GM23338 (cell line): Measurements from ENCODE around the gene C2CD4D. TPM values are rescaled to one million over a fixed set of nuclear protein-coding genes. Genes with fewer than 3 reads are reported as not detected.
"Not testable (repeated sequence)": the region's sequence is repeated elsewhere in the genome, so short reads cannot be mapped to it uniquely, and the experiment has no call there.

Experiments used
- ATAC-seq: fragments of 200-7000 bp; cut with Tn5 transposase; 3 replicates; pipeline ENCODE4 v1.9.1; 2020
- DNase-seq: peaks from one replicate; pipeline ENCODE4 v3.0.0-alpha.2; 2015; ENCODE audit warnings: low spot score
- H2AFZ ChIP-seq: fragments of 200-600 bp; sonication (generic); 2 replicates; pipeline ENCODE4 v1.8.0; 2016; ENCODE audit warnings: antibody characterized with exemption, mild to moderate bottlenecking, moderate library complexity
- H3F3A ChIP-seq: fragments of 200-600 bp; sonication (generic); replicated peaks from 2 replicates; pipeline ENCODE4 v1.8.0; 2017; ENCODE audit warnings: antibody characterized with exemption, mixed run types, low read depth
- H3K27ac ChIP-seq: fragments of 200-600 bp; sonication (generic); 2 replicates; pipeline ENCODE4 v1.6.1; 2016; ENCODE audit warnings: low read depth
- H3K27me3 ChIP-seq: fragments of 200-600 bp; sonication (generic); 2 replicates; pipeline ENCODE4 v1.8.0; 2016; ENCODE audit warnings: mild to moderate bottlenecking, mixed run types, moderate library complexity; ENCODE audit not compliant: insufficient read depth
- H3K36me3 ChIP-seq: fragments of 200-600 bp; sonication (generic); 2 replicates; pipeline ENCODE4 v1.8.0; 2016; ENCODE audit warnings: mild to moderate bottlenecking; ENCODE audit not compliant: insufficient read depth
- H3K4me1 ChIP-seq: fragments of 200-600 bp; sonication (generic); 2 replicates; pipeline ENCODE4 v1.8.0; 2016; ENCODE audit warnings: mild to moderate bottlenecking, moderate library complexity; ENCODE audit not compliant: insufficient read depth
- H3K4me2 ChIP-seq: fragments of 200-600 bp; sonication (generic); 2 replicates; pipeline ENCODE4 v1.7.1; 2017; ENCODE audit warnings: mixed run types
- H3K4me3 ChIP-seq: fragments of 200-600 bp; sonication (generic); 2 replicates; pipeline ENCODE4 v1.6.1; 2016; ENCODE audit warnings: mixed run types
- H3K79me2 ChIP-seq: fragments of 200-600 bp; sonication (generic); replicated peaks from 2 replicates; pipeline ENCODE4 v1.8.0; 2017; ENCODE audit warnings: mild to moderate bottlenecking; ENCODE audit not compliant: insufficient read depth
- H3K9me2 ChIP-seq: fragments of 200-600 bp; sonication (generic); 2 replicates; pipeline ENCODE4 v1.8.0; 2017; ENCODE audit not compliant: insufficient read depth
- H4K20me1 ChIP-seq: fragments of 200-600 bp; sonication (generic); replicated peaks from 2 replicates; pipeline ENCODE4 v1.8.0; 2017; ENCODE audit warnings: mild to moderate bottlenecking; ENCODE audit not compliant: insufficient read depth
- H3K27ac Mint-ChIP-seq: 2 replicates; pipeline ENCODE4 v1.8.0; 2020; ENCODE audit warnings: inconsistent platforms, mild to moderate bottlenecking, moderate library complexity, mixed read lengths
- H3K27me3 Mint-ChIP-seq: 3 replicates; pipeline ENCODE4 v1.8.0; 2022; ENCODE audit warnings: low read depth, mild to moderate bottlenecking, moderate library complexity, mixed read lengths, inconsistent platforms; ENCODE audit not compliant: insufficient read depth, poor library complexity
- H3K36me3 Mint-ChIP-seq: 3 replicates; pipeline ENCODE4 v1.8.0; 2021; ENCODE audit warnings: low read depth, mild to moderate bottlenecking, inconsistent platforms, moderate library complexity, mixed read lengths
- H3K4me1 Mint-ChIP-seq: 3 replicates; pipeline ENCODE4 v1.8.0; 2020; ENCODE audit warnings: mild to moderate bottlenecking, inconsistent platforms, mixed read lengths
- H3K4me3 Mint-ChIP-seq: 3 replicates; pipeline ENCODE4 v1.8.0; 2021; ENCODE audit warnings: moderate library complexity, mild to moderate bottlenecking, inconsistent platforms, mixed read lengths
- H3K9me3 Mint-ChIP-seq: 3 replicates; pipeline ENCODE4 v1.8.0; 2020; ENCODE audit warnings: moderate library complexity, mild to moderate bottlenecking, inconsistent platforms, mixed read lengths
- CTCF ChIP-seq, 2 experiments: fragments of 200-600 bp in 1 of 2; sonication (generic) in 1 of 2; conservative IDR thresholded peaks; 2 replicates each; pipeline versions ENCODE4 v1.5.1 to v1.6.1; 2016 to 2017; ENCODE audit warnings: antibody characterized with exemption in 2 of 2, low read depth in 2 of 2, mild to moderate bottlenecking in 2 of 2, moderate library complexity in 1 of 2
- ETS1 ChIP-seq: IDR thresholded peaks from 2 replicates; pipeline ENCODE4 v1.6.1; 2016; ENCODE audit warnings: antibody characterized with exemption
- REST ChIP-seq: IDR thresholded peaks from one replicate; pipeline ENCODE4 v1.6.1; 2018; ENCODE audit warnings: antibody characterized with exemption; ENCODE audit not compliant: unreplicated experiment
- polyA plus RNA-seq: library from polyadenylated mRNA; unstranded; fragments of >200 nt; fragmentation: Nextera tagmentation; extraction: Ambion mirVana; gene quantifications from 2 replicates; pipeline ENCODE4 v1.2.1, GENCODE V29; 2016
- total RNA-seq: library from RNA; depleted of rRNA; stranded (reverse); fragments of >200 nt; shearing (Covaris generic); gene quantifications from 2 replicates; pipeline ENCODE4 v1.2.3, GENCODE V29; 2014

C2CD4D gene
- total and polyA plus RNA-seq, 2 experiments from 2014 or later: 0.35 to 0.82 TPM

DNA sequence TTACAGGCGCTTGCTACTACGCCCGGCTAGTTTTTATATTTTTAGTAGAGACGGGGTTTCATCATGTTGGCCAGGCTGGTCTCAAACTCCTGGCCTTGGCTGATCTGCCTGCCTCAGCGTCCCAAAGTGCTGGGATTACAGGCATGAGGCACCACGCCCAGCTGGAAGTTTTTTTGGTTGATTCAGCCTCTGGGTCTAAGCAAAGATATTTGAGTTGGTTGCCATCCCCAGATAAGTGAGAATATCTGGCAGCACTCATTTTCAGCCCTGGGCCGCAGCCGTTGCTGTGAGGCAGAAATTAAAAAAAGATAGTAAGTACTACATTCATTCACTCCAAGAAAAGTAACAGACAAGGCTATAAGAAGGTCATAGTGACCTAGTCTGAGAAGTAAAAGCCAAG, 15.9 kb upstream of the C2CD4D start:
- not testable (repeated sequence) for ATAC-seq, H3K36me3 Mint-ChIP-seq, DNase-seq, H2AFZ ChIP-seq, H4K20me1 ChIP-seq, H3K9me2 ChIP-seq, H3K4me2 ChIP-seq, H3K4me3 ChIP-seq, H3K36me3 ChIP-seq, H3K27ac ChIP-seq, H3K9me3 Mint-ChIP-seq, H3K27ac Mint-ChIP-seq, H3K79me2 ChIP-seq, H3K4me1 ChIP-seq, H3K4me3 Mint-ChIP-seq, H3F3A ChIP-seq
- Mint-ChIP-seq H3K27me3 (peaks cover 48% of the 10 kb centered on the region), H3K4me1 (peaks cover 11% of the 10 kb centered on the region)
- H3K27me3 ChIP-seq: peaks cover 35% of the 10 kb centered on the region

- H3K79me2 ChIP-seq: no peaks in the 10 kb centered on the region
- Mint-ChIP-seq H3K9me3 (no peaks in the 10 kb centered on the region; the same call in 2 of the 3 replicates), H3K27ac (no peak overlapping the region), H3K4me3 (no peak overlapping the region), H3K4me1 (peaks cover 3% of the 10 kb centered on the region), H3K27me3 (peaks cover 39% of the 10 kb centered on the region), H3K36me3 (no peaks in the 10 kb centered on the region)
- no peaks in the 10 kb centered on the region for H4K20me1 ChIP-seq
- H3K27ac ChIP-seq: no peak overlapping the region
- H3K9me2 ChIP-seq: no peaks in the 10 kb centered on the region
- H3K27me3 ChIP-seq: peaks cover 27% of the 10 kb centered on the region
- DNase-seq: no peak
- ATAC-seq: no peak
- no peak overlapping the region for H3K4me2 ChIP-seq
- no peaks in the 10 kb centered on the region for H3K4me1 ChIP-seq
- no peak overlapping the region for H2AFZ ChIP-seq
- H3F3A ChIP-seq: no peaks in the 10 kb centered on the region
- no peak for TF ChIP-seq REST
- no peaks in the 10 kb centered on the region; the same call in 1 of the 2 replicates for H3K36me3 ChIP-seq
- no peak overlapping the region for H3K4me3 ChIP-seq
These were observed 15.0 kb upstream of the C2CD4D start for GRCh38 chr1:151854658-151855057.

DNA sequence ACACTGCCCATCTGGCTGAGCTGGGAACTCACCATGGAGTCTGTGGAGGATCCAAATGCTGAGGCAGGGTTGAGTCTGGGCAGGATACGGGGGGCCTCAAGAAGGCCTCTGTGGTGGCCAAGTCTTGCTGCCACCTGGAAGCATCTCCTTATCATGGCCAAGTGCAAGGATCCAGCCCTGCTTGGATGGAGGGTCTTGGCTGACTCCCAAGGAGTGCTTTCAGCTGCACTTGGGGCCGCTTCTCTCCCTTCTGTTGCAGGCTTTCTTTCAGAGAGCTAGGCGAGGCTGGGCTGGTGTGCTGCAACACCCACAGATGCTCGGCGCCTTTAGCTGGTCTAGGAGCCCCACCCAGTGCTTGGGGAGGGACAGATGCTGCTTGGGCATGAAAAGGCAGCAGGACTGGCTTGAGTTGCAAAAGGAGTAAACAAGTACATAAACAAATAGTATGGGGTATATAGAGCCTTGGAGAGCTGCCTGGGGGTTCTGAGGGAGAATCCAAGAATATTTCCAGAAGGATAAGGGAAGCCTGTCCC, 13.9 kb upstream of the C2CD4D start, which contains the start of gene THEM5:
THEM5 (minus strand) TSS at position 302 of the 533 bp plus-strand sequence; CDS start at position 155, 147 bp downstream.
- Histone ChIP-seq H3F3A (no peaks in the 10 kb centered on the region), H3K79me2 (no peaks in the 10 kb centered on the region), H3K27ac (no peak within 1 kb of the TSS), H2AFZ (no peak within 1 kb of the TSS), H3K4me1 (no peaks in the 10 kb centered on the region), H3K9me2 (no peaks in the 10 kb centered on the region), H3K4me2 (no peak within 1 kb of the TSS), H3K27me3 (peaks cover 15% of the 10 kb centered on the region), H3K4me3 (no peak within 1 kb of the TSS), H4K20me1 (no peaks in the 10 kb centered on the region), H3K36me3 (no peaks in the 10 kb centered on the region; the same call in 1 of the 2 replicates)
- Mint-ChIP-seq H3K27ac (no peak within 1 kb of the TSS), H3K9me3 (no peaks in the 10 kb centered on the region), H3K27me3 (peaks cover 28% of the 10 kb centered on the region), H3K4me1 (no peaks in the 10 kb centered on the region), H3K4me3 (no peak within 1 kb of the TSS), H3K36me3 (no peaks in the 10 kb centered on the region)
- peak in 1 of 2 experiments; percentile 20; a peak in 1 of 4 replicates for TF ChIP-seq CTCF (conservative IDR thresholded peaks at IDR 0.05; ENCODE audit: low read depth in 2 of 2)
- TF ChIP-seq ETS1: no peak
- no peak for DNase-seq
- peak; percentile 47 for ATAC-seq
